Body of pancreas (tissue), 4 donors: ENCODE data around the gene NKTR. TPM values are rescaled to one million over a fixed set of nuclear protein-coding genes. Genes with fewer than 3 reads are reported as not detected.

ENCODE experiments used
- ATAC-seq: fragments of 150-250 bp; one replicate; pipeline ENCODE4 v1.9.1; 2016
- DNase-seq, 4 donors: peaks; one replicate each; pipeline ENCODE4 v3.0.0-alpha.2; 2019
- H3K27ac ChIP-seq, 4 donors: fragments of 200-600 bp; sonication (generic); 1 replicate in 3 of 4; 2 replicates in 1 of 4; pipeline versions ENCODE4 v1.5.1 to v1.6.1; 2016 to 2019; ENCODE audit warnings: mild to moderate bottlenecking in 1 of 4, mixed read lengths in 1 of 4, moderate library complexity in 1 of 4
- H3K27me3 ChIP-seq, 2 donors: fragments of 200-600 bp; sonication (generic); one replicate each; pipeline ENCODE4 v1.6.0; 2016; ENCODE audit warnings: mild to moderate bottlenecking in 1 of 2
- H3K36me3 ChIP-seq, 2 donors: fragments of 200-600 bp; sonication (generic); replicated peaks in 1 of 2; 2 replicates each; pipeline ENCODE4 v1.5.1; 2016; ENCODE audit warnings: low read depth in 2 of 2; ENCODE audit not compliant: insufficient read depth in 1 of 2
- H3K4me1 ChIP-seq: fragments of 200-600 bp; sonication (generic); one replicate; pipeline ENCODE4 v1.6.0; 2016
- H3K4me3 ChIP-seq, 2 donors: fragments of 200-600 bp; sonication (generic); 1 replicate in 1 of 2; 2 replicates in 1 of 2; pipeline ENCODE4 v1.5.1; 2016 to 2019
- H3K9me3 ChIP-seq, 3 donors: fragments of 200-600 bp; sonication (generic); 1 replicate in 2 of 3; 2 replicates in 1 of 3; pipeline ENCODE4 v1.5.1; 2016
- POLR2A ChIP-seq, 3 donors: fragments of 450-650 bp; IDR thresholded peaks; one replicate each; pipeline ENCODE4 v1.6.1; 2016; ENCODE audit warnings: antibody characterized with exemption in 3 of 3, mild to moderate bottlenecking in 2 of 3
- WGBS, 2 donors: methylation state at CpG; one replicate each; pipeline ENCODE4 v1.1.5; 2017; 5-methylcytosine and 5-hydroxymethylcytosine counted together
- intact Hi-C: fragments of 100-400 bp; cut with DNase I; formaldehyde crosslinking; loops from one replicate; pipeline ENCODE4 v1.15.1; 2023
- total RNA-seq, 2 donors: library from RNA; depleted of rRNA; stranded (reverse); fragments of >200 nt; gene quantifications; one replicate each; pipeline ENCODE4 v1.1.0, GENCODE V29; 2016
- TF ChIP-seq, protein P1 (sequence below), 7 experiments: fragments of 450-650 bp in 4 of 7; fragments of 200-600 bp in 3 of 7; sonication (generic) in 3 of 7; IDR thresholded peaks; one replicate each; pipeline ENCODE4 v1.5.1; 2016 to 2019; ENCODE audit warnings: antibody characterized with exemption in 7 of 7

The NKTR gene
- total RNA-seq, 2 donors from 2014 or later, result 115 to 128 TPM

DNA sequence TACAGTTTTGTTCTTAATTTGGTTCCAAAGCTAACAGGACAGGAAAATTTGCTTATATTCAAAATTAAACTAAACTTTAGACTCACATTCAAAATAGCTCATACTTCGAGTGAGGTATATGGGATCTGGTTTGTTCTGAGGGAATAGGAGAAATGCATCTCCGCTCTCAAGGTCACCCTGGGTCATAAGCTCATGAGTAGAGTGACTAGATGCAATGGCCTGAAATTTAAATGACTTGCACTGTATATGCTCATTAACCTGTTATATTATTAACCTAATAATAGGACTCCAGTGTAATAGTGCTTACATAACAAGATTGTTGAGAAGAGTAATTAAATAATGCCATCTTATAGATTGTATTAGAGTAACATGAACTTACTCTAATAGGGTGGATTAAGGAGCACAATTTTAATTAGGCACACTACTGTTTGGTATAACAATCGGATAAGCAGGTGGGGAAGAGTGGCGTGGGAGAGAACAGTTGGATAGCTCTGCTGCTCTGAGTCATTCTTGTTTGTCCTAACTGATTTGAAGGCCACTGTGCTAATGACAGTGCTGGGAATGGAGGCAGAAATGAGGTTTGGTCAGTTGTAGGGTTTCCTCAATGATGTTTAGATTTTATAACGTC lies 5.2 kb downstream of the NKTR start:
- peak overlapping the region; percentile 33 to 76 (median 56) for H3K27ac ChIP-seq
- H3K9me3 ChIP-seq, result no peaks in the 10 kb centered on the region
- H3K4me3 ChIP-seq, result no peak overlapping the region
- peaks cover 0 to 2% of the 10 kb centered on the region in 2 donors for H3K36me3 ChIP-seq
- intact Hi-C loops, result no loop called here
- H3K4me1 ChIP-seq, result peaks cover 48% of the 10 kb centered on the region
- TF ChIP-seq, protein P1, sequence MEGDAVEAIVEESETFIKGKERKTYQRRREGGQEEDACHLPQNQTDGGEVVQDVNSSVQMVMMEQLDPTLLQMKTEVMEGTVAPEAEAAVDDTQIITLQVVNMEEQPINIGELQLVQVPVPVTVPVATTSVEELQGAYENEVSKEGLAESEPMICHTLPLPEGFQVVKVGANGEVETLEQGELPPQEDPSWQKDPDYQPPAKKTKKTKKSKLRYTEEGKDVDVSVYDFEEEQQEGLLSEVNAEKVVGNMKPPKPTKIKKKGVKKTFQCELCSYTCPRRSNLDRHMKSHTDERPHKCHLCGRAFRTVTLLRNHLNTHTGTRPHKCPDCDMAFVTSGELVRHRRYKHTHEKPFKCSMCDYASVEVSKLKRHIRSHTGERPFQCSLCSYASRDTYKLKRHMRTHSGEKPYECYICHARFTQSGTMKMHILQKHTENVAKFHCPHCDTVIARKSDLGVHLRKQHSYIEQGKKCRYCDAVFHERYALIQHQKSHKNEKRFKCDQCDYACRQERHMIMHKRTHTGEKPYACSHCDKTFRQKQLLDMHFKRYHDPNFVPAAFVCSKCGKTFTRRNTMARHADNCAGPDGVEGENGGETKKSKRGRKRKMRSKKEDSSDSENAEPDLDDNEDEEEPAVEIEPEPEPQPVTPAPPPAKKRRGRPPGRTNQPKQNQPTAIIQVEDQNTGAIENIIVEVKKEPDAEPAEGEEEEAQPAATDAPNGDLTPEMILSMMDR (IDR thresholded peaks at IDR 0.05), result no peak
- TF ChIP-seq POLR2A (IDR thresholded peaks at IDR 0.05), result peak in 1 of 3 donors; percentile 6
- H3K27me3 ChIP-seq, result no peaks in the 10 kb centered on the region
- DNase-seq (peak; percentile 53 to 77 (median 69)), ATAC-seq (peak; percentile 84)
- WGBS, 2 donors, result 39 to 40% methylated on average over 5 of the region's 5 CpGs

DNA sequence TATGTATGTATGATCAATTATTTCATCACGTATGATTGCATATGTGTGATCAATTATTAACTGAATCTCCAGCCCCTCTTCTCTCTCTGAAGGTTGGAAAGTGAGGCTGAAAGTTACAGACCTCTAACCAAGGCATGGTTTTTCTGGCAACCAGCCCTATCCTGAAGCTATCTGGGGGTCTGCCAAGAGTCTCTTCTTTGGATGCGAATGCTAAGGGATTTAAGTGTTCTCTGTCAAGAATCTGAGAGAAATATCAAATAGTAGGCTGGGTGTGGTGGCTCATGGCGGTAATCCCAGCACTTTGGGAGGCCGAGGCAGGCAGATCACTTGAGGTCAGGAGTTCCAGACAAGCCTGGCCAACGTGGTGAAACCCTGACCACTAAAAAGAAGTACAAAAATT lies 8.1 kb downstream of the NKTR start:
- intact Hi-C loops, result no loop called here
- 68 to 73% methylated on average over 5 of the region's 5 CpGs for WGBS, 2 donors
- ATAC-seq (no peak), DNase-seq (no peak)
- Histone ChIP-seq H3K27ac (no peak overlapping the region), H3K9me3 (no peaks in the 10 kb centered on the region), H3K4me1 (peaks cover 51% of the 10 kb centered on the region), H3K36me3 (peaks cover 0 to 2% of the 10 kb centered on the region in 2 donors), H3K27me3 (no peaks in the 10 kb centered on the region), H3K4me3 (no peak overlapping the region)
- no peak for TF ChIP-seq POLR2A (IDR thresholded peaks at IDR 0.05)
- TF ChIP-seq, protein P1 (IDR thresholded peaks at IDR 0.05), result no peak

DNA sequence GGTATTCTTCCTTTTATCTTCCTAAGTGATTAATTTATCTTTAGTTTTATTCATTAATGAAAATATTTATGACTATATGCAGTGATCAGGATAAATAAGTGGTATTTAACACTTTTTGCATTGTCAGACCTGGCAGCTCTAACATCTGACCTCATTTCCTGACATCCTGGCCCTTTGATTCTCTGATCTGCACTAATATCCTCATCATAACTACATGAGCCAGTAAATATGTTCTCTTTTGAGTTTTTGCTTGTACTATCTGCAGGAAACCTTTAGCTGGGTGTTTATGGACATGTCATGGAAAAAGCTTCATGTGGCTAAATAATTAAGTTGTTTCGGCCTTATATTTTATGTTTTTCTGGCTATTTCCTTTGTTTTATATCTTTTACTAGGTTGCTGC lies 10.5 kb downstream of the NKTR start:
- ATAC-seq, result no peak
- Histone ChIP-seq H3K27me3 (no peaks in the 10 kb centered on the region), H3K27ac (peak overlapping the region in 2 of 4 donors; percentile 12 to 14), H3K9me3 (no peaks in the 10 kb centered on the region), H3K36me3 (peaks cover 0 to 2% of the 10 kb centered on the region in 2 donors), H3K4me3 (no peak overlapping the region), H3K4me1 (peaks cover 33% of the 10 kb centered on the region)
- TF ChIP-seq POLR2A (IDR thresholded peaks at IDR 0.05), result no peak
- TF ChIP-seq, protein P1 (IDR thresholded peaks at IDR 0.05), result no peak
- no peak for DNase-seq
- WGBS, 2 donors, result 93 to 100% methylated on average over 1 of the region's 1 CpG
- intact Hi-C loops, result no loop called here

DNA sequence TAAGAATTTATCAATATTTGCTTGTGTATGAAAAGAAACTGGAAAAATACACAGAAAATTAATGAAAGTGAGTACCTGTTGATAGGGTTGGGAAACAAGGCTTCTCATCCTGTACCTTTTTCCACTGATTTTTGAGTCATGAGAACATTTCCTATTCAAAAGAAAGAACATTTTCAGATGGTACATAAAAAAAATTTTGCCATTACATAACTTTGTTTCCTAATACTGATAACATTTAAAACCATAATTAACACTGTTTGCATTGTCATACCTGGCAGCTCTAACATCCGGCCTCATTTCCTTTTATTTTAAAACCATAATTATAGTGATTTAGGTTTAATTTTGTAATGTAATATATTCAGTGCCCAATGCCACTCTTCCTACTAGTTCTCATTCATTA lies 11.7 kb downstream of the NKTR start:
- WGBS, 2 donors, result 14 to 21% methylated on average over 1 of the region's 1 CpG
- Histone ChIP-seq H3K4me1 (peaks cover 29% of the 10 kb centered on the region), H3K9me3 (no peaks in the 10 kb centered on the region), H3K4me3 (no peak overlapping the region), H3K36me3 (peaks cover 0 to 2% of the 10 kb centered on the region in 2 donors), H3K27ac (peak overlapping the region in 3 of 4 donors; percentile 14 to 50 (median 32)), H3K27me3 (no peaks in the 10 kb centered on the region)
- intact Hi-C loops, result no loop called here
- DNase-seq, result no peak
- ATAC-seq, result peak; percentile 48
- TF ChIP-seq POLR2A (IDR thresholded peaks at IDR 0.05), result no peak
- TF ChIP-seq, protein P1 (IDR thresholded peaks at IDR 0.05), result no peak

DNA sequence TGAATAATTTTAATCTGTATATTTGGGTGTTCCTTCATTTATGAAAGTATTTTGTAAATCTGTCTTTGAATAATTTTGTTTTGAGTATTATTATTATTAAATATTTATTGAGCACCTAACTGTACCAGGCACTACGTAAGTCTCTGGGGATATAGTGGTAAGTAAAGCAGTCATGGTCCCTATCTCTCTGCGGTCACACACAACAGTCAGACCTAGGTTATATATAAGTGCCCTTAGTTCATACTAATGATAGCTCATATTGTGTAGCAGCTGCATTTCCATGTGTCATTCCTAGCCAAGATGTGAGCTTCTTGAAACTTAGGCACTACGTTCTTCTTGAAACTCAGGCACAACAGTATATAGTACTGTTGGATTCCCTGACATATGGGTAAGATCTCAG lies 12.4 kb downstream of the NKTR start:
- no peak for TF ChIP-seq POLR2A (IDR thresholded peaks at IDR 0.05)
- TF ChIP-seq, protein P1 (IDR thresholded peaks at IDR 0.05), result no peak
- no peak for DNase-seq
- H3K27me3 ChIP-seq, result no peaks in the 10 kb centered on the region
- H3K27ac ChIP-seq, result peak overlapping the region in 2 of 4 donors; percentile 15 to 50
- 82 to 91% methylated on average over 3 of the region's 3 CpGs for WGBS, 2 donors
- H3K9me3 ChIP-seq, result no peaks in the 10 kb centered on the region
- H3K4me1 ChIP-seq, result peaks cover 29% of the 10 kb centered on the region
- intact Hi-C loops, result no loop called here
- no peak for ATAC-seq
- H3K4me3 ChIP-seq, result no peak overlapping the region
- peaks cover 0 to 2% of the 10 kb centered on the region in 2 donors for H3K36me3 ChIP-seq
